SH-SY5Y (cell line): ENCODE results near the gene PIK3CD.

Experiments
- GATA2 ChIP-seq: IDR thresholded peaks from 2 replicates; pipeline ENCODE4 v1.6.1; 2011; ENCODE audit warnings: mild to moderate bottlenecking, low read depth, low read length
- GATA3 ChIP-seq: IDR thresholded peaks from 2 replicates; pipeline ENCODE4 v1.6.1; 2011; ENCODE audit warnings: low read depth, mild to moderate bottlenecking, low read length, moderate library complexity

- TF ChIP-seq GATA2: no peak
- no peak for TF ChIP-seq GATA3
These were observed 16.5 kb downstream of the PIK3CD start for GRCh38 chr1:9668080-9668479.
